GM21515 (cell line): Measurements from ENCODE around the gene GUCD1.
A peak's percentile ranks its signal among the peaks of the same experiment; 100 is the strongest.
"Not testable (repeated sequence)": the region's sequence is repeated elsewhere in the genome, so short reads cannot be mapped to it uniquely, and the experiment has no call there.

Source experiments
- ATAC-seq: cut with Tn5 transposase; IDR thresholded peaks from one replicate; pipeline ENCODE4 v1.9.1; 2021; ENCODE audit not compliant: unreplicated experiment

The GUCD1 gene

GRCh38 chr22:24554313-24555164 is at the start of gene GUCD1:
Gene GUCD1, minus strand, starts transcription at chr22:24555138. Its CDS starts 147 bp downstream, at chr22:24554991.
- peak; percentile 2 for ATAC-seq

GRCh38 chr22:24603770-24604629 is 49.1 kb upstream of the GUCD1 start:
- not testable (repeated sequence) for ATAC-seq

- ATAC-seq, result not testable (repeated sequence)
Observed at GRCh38 chr22:24602847-24603769, 48.2 kb upstream of the GUCD1 start, which contains the start of gene GGT1. Gene GGT1, plus strand, starts transcription at chr22:24603193. Its CDS starts 7,889 bp downstream, at chr22:24611082.

- ATAC-seq, result not testable (repeated sequence)
Observed at GRCh38 chr22:24602105-24602749, 47.3 kb upstream of the GUCD1 start.

GRCh38 chr22:24601217-24602104 is 46.5 kb upstream of the GUCD1 start:
- no peak for ATAC-seq

GRCh38 chr22:24599958-24600715 is 45.2 kb upstream of the GUCD1 start:
- ATAC-seq, result not testable (repeated sequence)

GRCh38 chr22:24599514-24599913 is 44.6 kb upstream of the GUCD1 start:
- no peak for ATAC-seq

GRCh38 chr22:24597076-24597475 is 42.1 kb upstream of the GUCD1 start:
- ATAC-seq, result not testable (repeated sequence)

- no peak for ATAC-seq
Observed at GRCh38 chr22:24595863-24596262, 40.9 kb upstream of the GUCD1 start.

- ATAC-seq, result no peak
Observed at GRCh38 chr22:24595228-24595627, 40.3 kb upstream of the GUCD1 start.

GRCh38 chr22:24594569-24595120 is 39.7 kb upstream of the GUCD1 start:
- ATAC-seq, result no peak

- ATAC-seq, result no peak
Observed at GRCh38 chr22:24593836-24594568, 39.1 kb upstream of the GUCD1 start.

- ATAC-seq, result not testable (repeated sequence)
Observed at GRCh38 chr22:24593559-24593835, 38.6 kb upstream of the GUCD1 start.

- peak; percentile 63 for ATAC-seq
Observed at GRCh38 chr22:24592851-24593558, 38.1 kb upstream of the GUCD1 start, which contains the start of gene LRRC75B. Gene LRRC75B, minus strand, starts transcription at chr22:24593073. Its CDS starts 34 bp downstream, at chr22:24593039.

GRCh38 chr22:24592058-24592850 is 37.3 kb upstream of the GUCD1 start:
- ATAC-seq, result no peak

GRCh38 chr22:24591286-24591830 is 36.4 kb upstream of the GUCD1 start:
- ATAC-seq, result no peak
